Erythroblast (primary cell): ENCODE results near the gene RNF39.
"Not testable (repeated sequence)": the region's sequence is repeated elsewhere in the genome, so short reads cannot be mapped to it uniquely, and the experiment has no call there.

Source experiments
- DNase-seq, 2 experiments: peaks; one replicate each; lab custom pipeline; 2025; lab: John Stamatoyannopoulos, UW
- GATA1 ChIP-seq: IDR thresholded peaks from 2 replicates; pipeline ENCODE4 v1.6.1; 2011; ENCODE audit warnings: low read depth, mild to moderate bottlenecking, control low read depth, low read length, moderate library complexity
- POLR2A ChIP-seq: IDR thresholded peaks from 2 replicates; pipeline ENCODE4 v1.6.1; 2011; ENCODE audit warnings: mild to moderate bottlenecking, low read length

The RNF39 gene

DNA sequence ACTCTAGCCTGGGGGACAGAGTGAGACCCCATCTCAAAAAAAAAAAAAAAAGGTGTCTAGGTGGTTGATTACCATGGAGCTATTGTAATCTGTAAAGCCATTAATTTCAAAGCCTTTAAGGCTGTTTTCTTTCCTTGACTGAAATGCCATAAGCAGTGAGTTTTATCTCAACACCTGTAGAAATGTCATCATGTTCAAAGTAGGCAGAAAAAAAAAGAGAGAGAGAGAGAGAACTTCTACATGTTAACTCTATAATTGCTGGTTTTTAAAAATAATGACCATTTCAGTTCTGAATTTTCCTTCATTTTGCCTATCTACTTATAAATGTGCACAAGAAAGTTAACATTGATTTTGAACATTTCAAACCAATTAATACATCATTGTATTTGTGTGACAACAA lies 44.2 kb downstream of the RNF39 start:
- no peak for DNase-seq
- TF ChIP-seq GATA1 (no peak), POLR2A (no peak)

- DNase-seq = no peak
- no peak for TF ChIP-seq GATA1
- TF ChIP-seq POLR2A = no peak
Measured at GRCh38 chr6:30029588-30029987, 46.0 kb downstream of the RNF39 start.

DNA sequence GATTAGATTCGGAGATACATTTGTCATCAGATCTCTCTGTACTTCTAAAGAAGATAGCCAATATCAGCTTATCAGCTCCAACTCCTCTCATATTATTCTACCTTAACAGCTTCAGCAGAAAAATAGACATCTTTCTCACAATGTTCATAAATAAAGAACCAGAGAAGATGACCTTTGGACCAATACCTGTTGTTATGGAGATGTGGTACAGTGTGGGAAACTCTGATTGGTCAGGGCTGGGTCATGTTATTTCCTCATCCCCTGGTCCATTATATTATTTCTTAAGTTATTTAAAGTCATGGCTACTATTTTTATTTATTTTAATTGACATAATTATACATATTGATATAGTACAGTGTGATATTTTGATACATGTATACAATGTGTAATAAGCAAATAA lies 50.4 kb downstream of the RNF39 start:
- no peak for DNase-seq
- no peak for TF ChIP-seq POLR2A
- TF ChIP-seq GATA1 = no peak

DNA sequence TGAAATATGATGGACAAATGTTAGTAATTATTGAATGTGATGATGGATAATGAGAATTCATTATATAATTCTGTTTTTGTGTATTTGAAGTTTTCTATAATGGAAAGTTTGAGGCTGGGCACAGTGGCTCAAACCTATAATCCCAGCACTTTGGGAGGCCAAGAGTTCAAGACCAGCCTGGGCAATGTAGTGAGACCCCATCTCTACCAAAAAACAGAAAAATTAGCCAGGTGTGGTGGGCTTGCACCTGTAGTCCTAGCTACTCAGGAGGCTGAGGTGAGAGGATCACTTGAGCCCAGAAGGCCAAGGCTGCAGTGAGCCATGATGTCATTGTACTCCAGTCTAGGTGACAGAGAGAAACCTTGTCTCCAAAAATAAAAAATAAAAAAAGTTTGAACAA lies 52.9 kb downstream of the RNF39 start:
- not testable (repeated sequence) for DNase-seq

DNA sequence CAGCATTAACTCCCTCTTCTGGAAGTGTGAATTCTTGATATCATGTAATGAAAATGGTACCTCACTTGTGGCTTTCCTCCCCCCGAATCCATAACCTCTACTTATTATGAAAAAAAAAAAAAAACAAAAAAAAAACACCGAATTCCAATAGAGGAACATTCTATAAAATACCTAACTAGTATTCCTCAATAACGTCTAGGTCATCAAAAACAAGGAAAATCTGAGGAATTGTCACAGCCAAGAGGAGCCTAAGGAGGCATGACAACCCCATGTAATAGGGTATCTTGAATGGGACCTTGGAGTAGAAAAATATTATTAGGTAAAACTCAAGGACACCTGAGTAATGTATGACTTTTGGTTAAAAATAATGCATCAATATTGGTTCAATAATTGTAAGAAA lies 53.4 kb downstream of the RNF39 start:
- no peak for DNase-seq
- TF ChIP-seq GATA1 (no peak), POLR2A (no peak)

DNA sequence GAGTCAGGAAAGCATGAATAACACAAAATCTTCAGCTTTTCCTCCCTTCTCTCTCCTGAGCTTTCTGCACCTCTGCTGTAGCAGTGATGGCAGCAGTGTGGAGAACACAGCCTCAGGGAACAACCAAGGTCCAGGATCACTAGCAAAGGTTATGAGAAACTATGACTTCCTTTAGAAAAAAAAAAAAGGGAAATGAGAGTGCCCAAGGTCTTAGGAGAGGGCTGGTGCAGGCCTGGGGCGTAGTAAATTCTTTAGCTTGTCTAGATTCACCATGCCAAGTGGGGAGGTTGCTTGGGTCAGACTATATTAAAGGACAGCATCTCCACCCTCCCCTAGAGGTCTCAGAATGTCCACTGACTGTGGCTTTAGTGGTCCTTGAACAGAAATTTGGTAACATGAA lies 54.9 kb downstream of the RNF39 start:
- no peak for DNase-seq
- TF ChIP-seq POLR2A (no peak), GATA1 (no peak)
